Uterus (tissue), 4 donors: ENCODE data around the gene FCER1A. TPM values are rescaled to one million over a fixed set of nuclear protein-coding genes. Genes with fewer than 3 reads are reported as not detected.

ENCODE experiments used
- DNase-seq, 2 donors: peaks; one replicate each; pipeline ENCODE4 v3.0.0-alpha.2; 2019 to 2020
- H3K27ac ChIP-seq, 2 donors: fragments of 200-600 bp; sonication (generic); 1 replicate in 1 of 2; 2 replicates in 1 of 2; pipeline ENCODE4 v1.5.1; 2016 to 2018
- H3K27me3 ChIP-seq, 2 donors: fragments of 200-600 bp; sonication (generic); one replicate each; pipeline ENCODE4 v1.5.1; 2018 to 2019; ENCODE audit warnings: control low read depth in 1 of 2
- H3K36me3 ChIP-seq, 2 donors: fragments of 200-600 bp; sonication (generic); one replicate each; pipeline ENCODE4 v1.5.1; 2019; ENCODE audit warnings: control low read depth in 1 of 2
- H3K4me1 ChIP-seq, 2 donors: fragments of 200-600 bp; sonication (generic); one replicate each; pipeline ENCODE4 v1.5.1; 2018 to 2019; ENCODE audit warnings: control low read depth in 1 of 2
- H3K4me3 ChIP-seq, 2 donors: fragments of 200-600 bp; sonication (generic); 1 replicate in 1 of 2; 2 replicates in 1 of 2; pipeline ENCODE4 v1.5.1; 2018 to 2019; ENCODE audit warnings: mild to moderate bottlenecking in 1 of 2
- H3K9me3 ChIP-seq, 2 donors: fragments of 200-600 bp; sonication (generic); one replicate each; pipeline ENCODE4 v1.5.1; 2019; ENCODE audit warnings: control low read depth in 1 of 2
- CTCF ChIP-seq, 4 experiments: fragments of 200-600 bp in 2 of 4; fragments of 450-650 bp in 2 of 4; sonication (generic) in 2 of 4; IDR thresholded peaks; one replicate each; pipeline ENCODE4 v1.5.1; 2016 to 2019; ENCODE audit warnings: antibody characterized with exemption in 4 of 4, mild to moderate bottlenecking in 2 of 4, moderate library complexity in 1 of 4
- POLR2A ChIP-seq, 2 donors: fragments of 450-650 bp; IDR thresholded peaks; one replicate each; pipeline ENCODE4 v1.6.1; 2016; ENCODE audit warnings: antibody characterized with exemption in 2 of 2, mild to moderate bottlenecking in 1 of 2, moderate library complexity in 1 of 2
- intact Hi-C: fragments of 100-400 bp; cut with DNase I; formaldehyde crosslinking; loops from one replicate; pipeline ENCODE4 v1.15.1; 2023; ENCODE audit warnings: low total_unique reads
- total RNA-seq, 4 donors: library from RNA; depleted of rRNA in 3 of 4; stranded (reverse); fragments of >200 nt in 3 of 4; gene quantifications; one replicate each; pipeline versions ENCODE4 v1.1.0 to v1.2.4, GENCODE V29; 2014 to 2023
- donor health status: DM: yes; HTN: yes; CAD: no.

Gene FCER1A
- total RNA-seq, 4 donors from 2014 or later: 0.76 to 1.5 TPM; not detected in 2

DNA sequence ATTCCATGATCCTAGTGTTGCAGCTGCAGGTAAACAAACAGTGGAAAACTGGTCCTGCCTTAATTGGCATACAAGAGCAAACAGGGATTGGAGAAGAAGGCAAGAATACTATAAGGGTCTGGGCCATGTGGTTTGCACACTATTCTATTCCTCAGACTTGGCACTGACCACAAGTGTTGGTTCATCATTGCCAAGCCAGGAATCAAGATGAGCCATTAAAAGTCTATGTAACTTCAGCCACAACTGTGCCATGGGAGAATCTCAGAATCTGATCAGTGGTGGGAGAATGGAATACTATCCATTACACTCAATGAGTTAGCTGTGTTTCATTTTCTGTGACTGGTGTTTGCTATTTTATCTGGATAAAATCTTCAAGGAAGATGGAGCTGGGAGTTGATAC, 26.2 kb upstream of the FCER1A start:
- Histone ChIP-seq H3K27ac (no peak overlapping the region), H3K36me3 (no peaks in the 10 kb centered on the region), H3K9me3 (no peaks in the 10 kb centered on the region), H3K27me3 (no peaks in the 10 kb centered on the region), H3K4me3 (no peak overlapping the region), H3K4me1 (no peaks in the 10 kb centered on the region)
- intact Hi-C loops: no loop called here
- DNase-seq: no peak
- no peak for TF ChIP-seq POLR2A (IDR thresholded peaks at IDR 0.05)
- no peak for TF ChIP-seq CTCF (IDR thresholded peaks at IDR 0.05)

DNA sequence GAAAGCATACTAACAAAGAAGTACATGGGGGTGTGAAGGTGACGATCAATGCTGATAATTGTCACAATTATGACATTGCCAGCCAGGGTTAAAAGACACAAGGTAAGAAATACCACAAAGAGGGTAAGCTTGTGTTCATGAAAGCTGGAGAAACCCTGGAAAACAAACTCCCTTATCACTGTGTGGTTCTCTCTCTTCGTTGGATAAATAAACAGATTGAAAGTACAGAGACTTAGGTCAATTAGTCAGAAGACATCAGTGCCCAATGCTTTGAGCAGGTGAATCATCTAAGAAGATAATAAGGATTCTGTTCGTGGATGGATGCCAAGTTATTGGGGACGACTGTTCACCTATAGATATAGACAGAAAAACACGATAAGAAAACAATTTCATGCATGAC, 22.4 kb upstream of the FCER1A start:
- no peak overlapping the region for H3K4me3 ChIP-seq
- intact Hi-C loops: no loop called here
- no peak for DNase-seq
- no peak overlapping the region for H3K27ac ChIP-seq
- H3K27me3 ChIP-seq: no peaks in the 10 kb centered on the region
- no peaks in the 10 kb centered on the region for H3K36me3 ChIP-seq
- H3K9me3 ChIP-seq: no peaks in the 10 kb centered on the region
- TF ChIP-seq POLR2A (IDR thresholded peaks at IDR 0.05): no peak
- TF ChIP-seq CTCF (IDR thresholded peaks at IDR 0.05): no peak
- H3K4me1 ChIP-seq: no peaks in the 10 kb centered on the region

- no peak for DNase-seq
- Histone ChIP-seq H3K36me3 (no peaks in the 10 kb centered on the region), H3K9me3 (no peaks in the 10 kb centered on the region), H3K27me3 (no peaks in the 10 kb centered on the region), H3K4me3 (no peak overlapping the region), H3K4me1 (no peaks in the 10 kb centered on the region), H3K27ac (no peak overlapping the region)
- TF ChIP-seq CTCF (IDR thresholded peaks at IDR 0.05): no peak
- TF ChIP-seq POLR2A (IDR thresholded peaks at IDR 0.05): no peak
- intact Hi-C loops: no loop called here
Measured at GRCh38 chr1:159282118-159282517, 20.0 kb upstream of the FCER1A start.

GRCh38 chr1:159289060-159289459, 13.1 kb upstream of the FCER1A start:
- no peak overlapping the region for H3K4me3 ChIP-seq
- H3K4me1 ChIP-seq: no peaks in the 10 kb centered on the region
- H3K27me3 ChIP-seq: no peaks in the 10 kb centered on the region
- H3K9me3 ChIP-seq: no peaks in the 10 kb centered on the region
- intact Hi-C loops: no loop called here
- TF ChIP-seq CTCF (IDR thresholded peaks at IDR 0.05): no peak
- TF ChIP-seq POLR2A (IDR thresholded peaks at IDR 0.05): no peak
- no peaks in the 10 kb centered on the region for H3K36me3 ChIP-seq
- no peak for DNase-seq
- no peak overlapping the region for H3K27ac ChIP-seq

GRCh38 chr1:159291424-159291823, 10.7 kb upstream of the FCER1A start:
- Histone ChIP-seq H3K4me1 (no peaks in the 10 kb centered on the region), H3K27ac (no peak overlapping the region), H3K4me3 (no peak overlapping the region), H3K9me3 (no peaks in the 10 kb centered on the region), H3K36me3 (no peaks in the 10 kb centered on the region), H3K27me3 (no peaks in the 10 kb centered on the region)
- TF ChIP-seq CTCF (IDR thresholded peaks at IDR 0.05) (no peak), POLR2A (IDR thresholded peaks at IDR 0.05) (no peak)
- no peak for DNase-seq
- intact Hi-C loops: no loop called here
